ENCODE results near the gene HOXA2.

HOXA2 gene

GRCh38 chr7:27100694-27101170 is 1.8 kb downstream of the HOXA2 start:
- H2AFZ ChIP-seq (ENCODE audit: low read depth, low read length) = no peak overlapping the region
- no peak overlapping the region for H3K4me3 ChIP-seq (ENCODE audit: low read length)
- no peaks in the 10 kb centered on the region for H3K9me3 ChIP-seq (ENCODE audit: insufficient read depth, low read length)

GRCh38 chr7:27099453-27100370 is 2.8 kb downstream of the HOXA2 start:
- Histone ChIP-seq H2AFZ (ENCODE audit: low read depth, low read length) (no peak overlapping the region), H4K20me1 (ENCODE audit: insufficient read depth, low read length) (no peaks in the 10 kb centered on the region), H3K36me3 (replicated peaks; ENCODE audit: low read depth, low read length) (no peaks in the 10 kb centered on the region), H3K9ac (ENCODE audit: low read length) (no peak overlapping the region), H3K4me1 (ENCODE audit: low read length) (peaks cover 20% of the 10 kb centered on the region), H3K4me2 (ENCODE audit: low read length) (no peak overlapping the region; the same call in 1 of the 2 replicates), H3K9me3 (ENCODE audit: insufficient read depth, low read length) (no peaks in the 10 kb centered on the region), H3K27me3 (ENCODE audit: low read depth, low read length) (no peaks in the 10 kb centered on the region), H3K27ac (ENCODE audit: low read length) (no peak overlapping the region), H3K79me2 (ENCODE audit: low read length) (peaks cover 19% of the 10 kb centered on the region), H3K4me3 (ENCODE audit: low read length) (no peak overlapping the region)
- TF ChIP-seq CTCF (IDR thresholded peaks at IDR 0.05; ENCODE audit: low read depth, low read length) (no peak), EZH2phosphoT487 (IDR thresholded peaks at IDR 0.05; ENCODE audit: low read depth) (no peak)

More at GRCh38 chr7:27100694-27101170, 1.8 kb downstream of the HOXA2 start:
- H3K27ac ChIP-seq (ENCODE audit: low read length) = no peak overlapping the region
- peaks cover 15% of the 10 kb centered on the region for H3K4me1 ChIP-seq (ENCODE audit: low read length)
- no peak overlapping the region for H3K9ac ChIP-seq (ENCODE audit: low read length)
- H3K36me3 ChIP-seq (replicated peaks; ENCODE audit: low read depth, low read length) = no peaks in the 10 kb centered on the region
- H4K20me1 ChIP-seq (ENCODE audit: insufficient read depth, low read length) = no peaks in the 10 kb centered on the region
- TF ChIP-seq EZH2phosphoT487 (IDR thresholded peaks at IDR 0.05; ENCODE audit: low read depth) (no peak), CTCF (IDR thresholded peaks at IDR 0.05; ENCODE audit: low read depth, low read length) (no peak)
- no peaks in the 10 kb centered on the region for H3K27me3 ChIP-seq (ENCODE audit: low read depth, low read length)
- H3K4me2 ChIP-seq (ENCODE audit: low read length) = no peak overlapping the region
- H3K79me2 ChIP-seq (ENCODE audit: low read length) = peaks cover 19% of the 10 kb centered on the region

GRCh38 chr7:27098578-27099451 is 3.7 kb downstream of the HOXA2 start:
- no peaks in the 10 kb centered on the region for H4K20me1 ChIP-seq (ENCODE audit: insufficient read depth, low read length)
- H3K4me3 ChIP-seq (ENCODE audit: low read length) = no peak overlapping the region
- H2AFZ ChIP-seq (ENCODE audit: low read depth, low read length) = no peak overlapping the region
- peaks cover 19% of the 10 kb centered on the region for H3K79me2 ChIP-seq (ENCODE audit: low read length)
- no peak overlapping the region for H3K9ac ChIP-seq (ENCODE audit: low read length)
- H3K4me1 ChIP-seq (ENCODE audit: low read length) = peaks cover 20% of the 10 kb centered on the region
- no peaks in the 10 kb centered on the region for H3K27me3 ChIP-seq (ENCODE audit: low read depth, low read length)
- H3K4me2 ChIP-seq (ENCODE audit: low read length) = no peak overlapping the region
- H3K36me3 ChIP-seq (replicated peaks; ENCODE audit: low read depth, low read length) = no peaks in the 10 kb centered on the region
- H3K27ac ChIP-seq (ENCODE audit: low read length) = no peak overlapping the region
- no peak for TF ChIP-seq EZH2phosphoT487 (IDR thresholded peaks at IDR 0.05; ENCODE audit: low read depth)
- TF ChIP-seq CTCF (IDR thresholded peaks at IDR 0.05; ENCODE audit: low read depth, low read length) = no peak
- no peaks in the 10 kb centered on the region for H3K9me3 ChIP-seq (ENCODE audit: insufficient read depth, low read length)

Data from OCI-LY3 (cell line).